Measurements from ENCODE around the gene MRPL24.

Gene MRPL24

GRCh38 chr1:156690675-156691036 is 50.2 kb downstream of the MRPL24 start:
- DNase-seq = peak; percentile 49

- peak; percentile 65 for DNase-seq
Measured at GRCh38 chr1:156689953-156690674, 50.8 kb downstream of the MRPL24 start.

GRCh38 chr1:156689035-156689952 is 51.6 kb downstream of the MRPL24 start:
- peak; percentile 74 for DNase-seq

Measured in inflammatory macrophage treated with lipopolysaccharide for 4 hours (primary cell).